ENCODE data around the gene SLC35A5.
"Not testable (repeated sequence)": the region's sequence is repeated elsewhere in the genome, so short reads cannot be mapped to it uniquely, and the experiment has no call there.

SLC35A5 gene

GRCh38 chr3:112561734-112562529, at the start of gene SLC35A5, which contains the start of gene ATG3:
SLC35A5 (plus strand) TSS chr3:112562045; CDS start chr3:112563404, 1,359 bp downstream.
ATG3 (minus strand) TSS chr3:112561962; CDS start chr3:112561528, 434 bp downstream.
- DNase-seq = peak; percentile 96 to 99 (median 99)
- intact Hi-C loops (cut with DNase I) = loop anchor here (10.0 kb wide), 1 partner anchor 423 kb away; no protein-coding TSS in a partner anchor

GRCh38 chr3:112512320-112512719, 49.5 kb upstream of the SLC35A5 start:
- intact Hi-C loops (cut with DNase I) = no loop called here
- no peak for DNase-seq

GRCh38 chr3:112514527-112515128, 47.2 kb upstream of the SLC35A5 start:
- intact Hi-C loops (cut with DNase I) = loop anchor here (5.0 kb wide), 1 partner anchor 377 kb away; no protein-coding TSS in a partner anchor

DNA sequence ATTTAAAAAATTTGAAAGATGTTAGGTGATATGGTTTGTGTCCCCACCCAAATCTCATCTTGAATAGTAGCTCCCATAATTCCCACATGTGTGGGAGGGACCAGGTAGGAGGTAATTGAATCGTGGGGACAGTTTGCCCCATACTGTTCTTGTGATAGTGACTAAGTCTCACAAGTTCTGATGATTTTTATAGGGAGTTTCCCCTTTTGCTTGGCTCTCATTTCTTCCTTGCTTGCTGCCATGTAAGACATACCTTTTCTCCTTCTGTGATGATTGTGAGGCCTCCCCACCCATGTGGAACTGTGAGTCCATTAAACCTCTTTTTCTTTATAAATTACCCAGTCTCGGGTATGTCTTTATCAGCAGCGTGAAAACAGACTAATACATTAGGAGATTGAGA, 42.9 kb upstream of the SLC35A5 start:
- not testable (repeated sequence) for DNase-seq
- intact Hi-C loops (cut with DNase I) = loop anchor here (1.0 to 5.0 kb wide), 3 partner anchors 192 to 382 kb away; no protein-coding TSS in a partner anchor

More at GRCh38 chr3:112514527-112515128, 47.2 kb upstream of the SLC35A5 start:
- DNase-seq = no peak

- intact Hi-C loops (cut with DNase I) = loop anchor here (1.0 to 5.0 kb wide), 3 partner anchors 192 to 382 kb away; no protein-coding TSS in a partner anchor
- DNase-seq = peak in 1 of 10 donors; percentile 26
Measured at GRCh38 chr3:112519424-112520001, 42.3 kb upstream of the SLC35A5 start.

DNA sequence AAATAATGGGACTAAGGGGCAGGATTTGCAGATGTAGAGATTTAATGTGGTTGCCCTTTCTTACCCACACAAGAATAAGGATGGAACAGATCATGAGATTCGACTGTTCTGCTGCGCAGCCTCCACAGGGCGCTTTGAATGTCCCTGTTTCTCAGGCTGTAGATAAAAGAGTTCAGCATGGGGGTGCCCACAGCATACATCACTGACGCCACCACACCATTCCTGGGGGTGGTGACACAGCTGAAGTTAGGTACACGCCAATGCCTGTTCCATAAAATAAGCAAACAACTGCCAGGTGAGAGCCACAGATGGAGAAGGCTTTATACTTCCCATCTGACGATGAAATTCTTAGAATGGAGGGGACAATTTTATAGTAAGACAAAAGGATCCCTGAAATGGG, 37.7 kb upstream of the SLC35A5 start:
- peak in 1 of 10 donors; percentile 69 for DNase-seq
- intact Hi-C loops (cut with DNase I) = not testable (repeated sequence)

GRCh38 chr3:112530573-112530972, 31.3 kb upstream of the SLC35A5 start:
- intact Hi-C loops (cut with DNase I) = loop anchor here (5.0 kb wide), 1 partner anchor 393 kb away; no protein-coding TSS in a partner anchor
- no peak for DNase-seq

GRCh38 chr3:112531358-112531781, 30.5 kb upstream of the SLC35A5 start:
- DNase-seq = no peak
- intact Hi-C loops (cut with DNase I) = loop anchor here (5.0 kb wide), 1 partner anchor 394 kb away; no protein-coding TSS in a partner anchor

DNA sequence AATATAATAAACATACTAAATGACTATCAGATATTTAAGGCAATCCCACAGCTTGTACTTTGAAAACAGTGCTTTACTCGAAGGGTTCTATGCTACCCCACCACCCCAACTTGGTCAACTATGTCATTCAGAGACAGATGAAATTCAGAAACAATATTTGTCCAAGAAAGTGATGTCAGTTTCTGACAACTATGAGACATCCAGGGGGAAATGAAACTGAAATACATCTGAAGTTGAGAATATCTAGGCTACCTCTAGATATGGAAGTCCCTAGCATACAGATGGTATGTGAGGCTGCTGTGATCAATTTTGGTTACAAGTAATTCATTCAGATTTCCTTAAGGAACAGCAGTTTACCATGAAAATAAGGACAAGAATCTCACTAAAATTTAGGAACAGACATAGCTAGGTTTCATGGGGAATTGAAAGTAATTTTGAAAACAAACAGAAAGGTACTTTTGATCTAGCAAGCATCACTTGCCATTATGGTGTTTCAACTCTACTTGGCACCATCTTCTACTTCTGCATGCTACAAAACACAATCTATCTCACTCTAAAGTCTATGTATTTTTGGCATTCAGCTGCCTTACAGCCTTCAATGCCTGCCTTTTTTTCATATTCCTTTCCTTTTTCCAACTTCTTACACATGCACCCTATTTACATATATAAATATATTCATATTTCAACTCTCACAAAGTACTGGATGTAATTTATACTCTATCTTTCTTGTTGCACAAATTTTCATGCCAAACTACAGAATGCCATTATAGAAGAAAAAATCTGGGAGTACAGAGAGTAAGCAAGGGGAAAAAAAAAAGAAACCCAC, 21.8 kb upstream of the SLC35A5 start:
- intact Hi-C loops (cut with DNase I) = no loop called here
- no peak for DNase-seq

DNA sequence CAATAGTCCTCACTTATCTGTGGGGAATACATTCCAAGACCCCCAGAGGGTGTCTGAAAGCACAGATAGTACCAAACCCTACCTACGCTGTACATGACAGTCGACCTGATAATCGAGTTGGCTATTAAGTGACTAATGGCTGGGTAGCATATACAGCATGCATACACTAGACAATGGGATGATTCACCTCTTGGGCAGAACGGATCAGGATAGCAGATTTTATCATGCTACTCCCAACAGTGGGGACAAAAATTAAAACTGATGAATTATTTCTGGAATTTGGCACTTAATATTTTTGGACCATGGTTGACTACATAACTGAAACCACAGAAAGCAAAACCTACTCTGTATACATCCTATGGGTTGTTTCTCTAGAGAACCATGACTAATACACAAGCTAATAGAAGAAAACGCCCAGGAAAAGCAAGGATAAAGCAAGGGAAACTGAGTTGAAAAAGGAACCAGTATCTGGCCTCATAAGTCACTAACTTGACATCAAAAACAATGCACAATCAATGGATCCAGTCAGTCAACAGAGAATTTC, 15.6 kb upstream of the SLC35A5 start:
- intact Hi-C loops (cut with DNase I) = no loop called here
- no peak for DNase-seq

GRCh38 chr3:112550859-112551258, 11.0 kb upstream of the SLC35A5 start:
- DNase-seq = no peak
- intact Hi-C loops (cut with DNase I) = no loop called here

DNA sequence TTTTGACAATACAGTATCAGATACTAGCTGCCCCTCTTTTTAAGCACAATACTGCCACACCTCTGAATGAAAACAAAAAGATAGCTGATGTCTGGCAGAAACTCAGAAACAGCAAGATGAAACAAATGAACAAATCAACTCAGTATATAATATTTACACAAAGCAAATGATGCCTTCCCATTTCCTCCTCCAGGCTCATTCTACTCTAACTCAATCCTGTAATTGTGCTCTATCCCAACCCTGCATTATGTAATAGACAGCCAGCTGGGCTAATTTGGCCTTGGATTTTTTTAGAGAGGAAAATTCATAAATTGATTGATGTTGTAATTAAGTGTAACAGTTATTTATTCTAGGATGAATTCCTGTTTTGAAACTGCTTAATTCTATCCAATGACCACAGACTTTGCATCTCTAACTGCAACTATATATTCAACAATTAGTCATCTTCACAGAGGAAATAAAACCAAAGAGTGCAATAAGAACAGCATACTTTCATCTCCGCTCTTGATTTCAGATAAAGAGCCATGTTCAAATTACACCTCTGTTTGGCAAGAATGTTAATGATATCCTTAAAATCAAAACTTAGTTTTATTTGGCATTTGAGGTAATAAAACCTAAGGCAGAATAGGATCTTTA, 6.2 kb upstream of the SLC35A5 start:
- DNase-seq = no peak

GRCh38 chr3:112557976-112558375, 3.9 kb upstream of the SLC35A5 start:
- no peak for DNase-seq
- intact Hi-C loops (cut with DNase I) = no loop called here

More for the DNA sequence above, 6.2 kb upstream of the SLC35A5 start:
- intact Hi-C loops (cut with DNase I) = no loop called here

- no peak for DNase-seq
- intact Hi-C loops (cut with DNase I) = loop anchor here (10.0 kb wide), 1 partner anchor 424 kb away; no protein-coding TSS in a partner anchor
Measured at GRCh38 chr3:112560307-112560706, 1.5 kb upstream of the SLC35A5 start.

- DNase-seq = peak in 9 of 10 donors; percentile 26 to 94 (median 68)
- intact Hi-C loops (cut with DNase I) = loop anchor here (10.0 kb wide), 1 partner anchor 424 kb away; no protein-coding TSS in a partner anchor
Measured at GRCh38 chr3:112560721-112561483, 943 bp upstream of the SLC35A5 start.

DNA sequence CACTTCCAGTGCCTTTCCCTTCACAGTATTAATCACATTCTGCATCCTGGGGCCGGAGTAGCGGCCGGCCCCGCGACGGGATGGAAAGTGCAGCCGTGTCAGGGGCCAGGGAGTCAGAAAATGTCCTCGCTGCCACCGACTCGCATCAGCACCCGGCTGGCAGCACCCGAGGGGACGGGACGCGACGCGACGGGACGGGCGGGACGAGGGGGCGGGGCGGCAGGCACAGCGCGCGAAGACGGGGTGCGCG, 436 bp upstream of the SLC35A5 start:
- no peak for DNase-seq
- intact Hi-C loops (cut with DNase I) = loop anchor here (10.0 kb wide), 1 partner anchor 423 kb away; no protein-coding TSS in a partner anchor

DNA sequence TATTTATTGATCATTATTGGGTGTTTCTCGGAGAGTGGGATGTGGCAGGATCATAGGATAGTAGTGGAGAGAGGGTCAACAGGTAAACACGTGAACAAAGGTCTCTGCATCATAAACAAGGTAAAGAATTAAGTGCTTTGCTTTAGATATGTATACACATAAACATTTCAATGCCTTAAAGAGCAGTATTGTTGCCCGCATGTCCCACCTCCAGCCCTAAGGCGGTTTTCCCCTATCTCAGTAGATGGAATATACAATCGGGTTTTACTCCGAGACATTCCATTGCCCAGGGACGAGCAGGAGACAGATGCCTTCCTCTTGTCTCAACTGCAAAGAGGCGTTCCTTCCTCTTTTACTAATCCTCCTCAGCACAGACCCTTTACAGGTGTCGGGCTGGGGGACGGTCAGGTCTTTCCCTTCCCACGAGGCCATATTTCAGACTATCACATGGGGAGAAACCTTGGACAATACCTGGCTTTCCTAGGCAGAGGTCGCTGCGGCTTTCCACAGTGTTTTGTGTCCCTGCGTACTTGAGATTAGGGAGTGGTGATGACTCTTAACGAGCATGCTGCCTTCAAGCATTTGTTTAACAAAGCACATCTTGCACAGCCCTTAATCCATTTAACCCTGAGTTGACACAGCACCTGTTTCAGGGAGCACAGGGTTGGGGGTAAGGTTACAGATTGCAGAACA, 2.5 kb downstream of the SLC35A5 start:
- DNase-seq = not testable (repeated sequence)
- intact Hi-C loops (cut with DNase I) = loop anchor here (10.0 kb wide), 1 partner anchor 420 kb away; no protein-coding TSS in a partner anchor

DNA sequence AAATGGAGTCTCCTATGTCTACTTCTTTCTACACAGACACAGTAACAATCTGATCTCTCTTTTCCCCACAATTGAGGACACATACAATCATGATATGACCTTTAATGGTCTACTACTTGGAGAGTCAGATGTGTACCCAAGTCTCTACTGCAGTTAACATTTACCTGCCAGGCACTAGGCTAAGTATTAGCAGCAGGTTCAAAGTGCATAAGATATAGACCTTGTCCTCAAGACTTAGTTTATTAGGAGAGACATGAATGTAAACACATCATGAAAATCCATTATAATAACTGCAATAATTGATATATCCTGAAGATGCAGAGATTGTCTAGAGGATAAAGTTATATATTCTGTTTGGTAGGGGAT, 3.1 kb downstream of the SLC35A5 start:
- DNase-seq = no peak
- intact Hi-C loops (cut with DNase I) = loop anchor here (10.0 kb wide), 1 partner anchor 420 kb away; no protein-coding TSS in a partner anchor

All from posterior cingulate gyrus (tissue), 11 donors.